MM.1S (cell line): Measurements from ENCODE around the gene CYTH3.

Source experiments
- EZH2phosphoT487 ChIP-seq: fragments of 300-600 bp; sonication (generic); IDR thresholded peaks from 2 replicates; pipeline ENCODE4 v1.6.1; 2018; ENCODE audit warnings: antibody characterized with exemption, low read length
- TF ChIP-seq, protein P1 (sequence below): fragments of 300-600 bp; sonication (generic); IDR thresholded peaks from 2 replicates; pipeline ENCODE4 v1.5.1; 2016; ENCODE audit warnings: antibody characterized with exemption, low read length, mixed read lengths

DNA sequence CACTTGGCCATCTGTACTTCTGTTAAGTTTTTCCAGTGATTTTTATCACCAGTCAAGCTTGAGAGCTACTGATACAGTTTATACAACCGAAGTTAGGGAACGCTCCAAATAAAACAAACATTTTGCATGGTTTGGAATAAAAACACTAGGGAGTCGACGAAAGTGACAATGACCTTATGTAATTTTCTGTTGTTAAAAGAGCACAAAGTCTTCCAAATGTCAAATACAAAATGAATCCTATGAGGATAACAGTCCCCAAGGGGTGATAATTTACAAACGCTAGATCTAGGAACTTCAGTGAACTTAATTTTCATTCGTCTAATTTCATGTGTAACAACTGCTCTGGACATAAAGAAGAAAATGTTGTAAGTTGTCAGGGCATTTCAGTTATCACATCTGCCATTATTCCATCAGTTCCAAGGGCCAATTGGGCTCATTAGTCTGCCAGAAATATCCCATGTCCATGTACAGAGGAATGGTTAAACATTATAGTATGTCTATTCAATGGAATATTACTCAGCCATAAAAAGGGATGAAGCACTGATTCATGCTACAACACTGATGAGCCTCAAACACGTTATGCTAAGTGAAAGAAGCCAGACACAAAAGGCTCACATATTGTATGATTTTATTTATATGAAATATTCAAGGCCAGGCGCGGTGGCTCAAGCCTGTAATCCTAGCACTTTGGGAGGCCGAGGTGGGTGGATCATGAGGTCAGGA lies 38.0 kb upstream of the CYTH3 start:
- TF ChIP-seq EZH2phosphoT487 = no peak
- TF ChIP-seq, protein P1, sequence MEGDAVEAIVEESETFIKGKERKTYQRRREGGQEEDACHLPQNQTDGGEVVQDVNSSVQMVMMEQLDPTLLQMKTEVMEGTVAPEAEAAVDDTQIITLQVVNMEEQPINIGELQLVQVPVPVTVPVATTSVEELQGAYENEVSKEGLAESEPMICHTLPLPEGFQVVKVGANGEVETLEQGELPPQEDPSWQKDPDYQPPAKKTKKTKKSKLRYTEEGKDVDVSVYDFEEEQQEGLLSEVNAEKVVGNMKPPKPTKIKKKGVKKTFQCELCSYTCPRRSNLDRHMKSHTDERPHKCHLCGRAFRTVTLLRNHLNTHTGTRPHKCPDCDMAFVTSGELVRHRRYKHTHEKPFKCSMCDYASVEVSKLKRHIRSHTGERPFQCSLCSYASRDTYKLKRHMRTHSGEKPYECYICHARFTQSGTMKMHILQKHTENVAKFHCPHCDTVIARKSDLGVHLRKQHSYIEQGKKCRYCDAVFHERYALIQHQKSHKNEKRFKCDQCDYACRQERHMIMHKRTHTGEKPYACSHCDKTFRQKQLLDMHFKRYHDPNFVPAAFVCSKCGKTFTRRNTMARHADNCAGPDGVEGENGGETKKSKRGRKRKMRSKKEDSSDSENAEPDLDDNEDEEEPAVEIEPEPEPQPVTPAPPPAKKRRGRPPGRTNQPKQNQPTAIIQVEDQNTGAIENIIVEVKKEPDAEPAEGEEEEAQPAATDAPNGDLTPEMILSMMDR = no peak
